Duodenal mucosa (tissue), 2 donors: ENCODE data around the gene RBM33.

Source experiments
- H3K27ac ChIP-seq: one replicate; pipeline ENCODE4 v1.7.0; 2013; ENCODE audit warnings: low read depth, low read length
- H3K27me3 ChIP-seq, 2 donors: one replicate each; pipeline ENCODE4 v1.7.0; 2013; ENCODE audit warnings: low read length in 2 of 2, control low read depth in 1 of 2; ENCODE audit not compliant: insufficient read depth in 2 of 2, control insufficient read depth in 1 of 2
- H3K36me3 ChIP-seq, 2 donors: one replicate each; pipeline ENCODE4 v1.7.0; 2013; ENCODE audit warnings: low read length in 2 of 2, control low read depth in 1 of 2; ENCODE audit not compliant: insufficient read depth in 2 of 2, control insufficient read depth in 1 of 2
- H3K4me1 ChIP-seq, 2 donors: one replicate each; pipeline ENCODE4 v1.7.0; 2013; ENCODE audit warnings: low read length in 2 of 2, control low read depth in 1 of 2; ENCODE audit not compliant: insufficient read depth in 2 of 2, control insufficient read depth in 1 of 2
- H3K4me3 ChIP-seq, 2 donors: one replicate each; pipeline ENCODE4 v1.7.0; 2013; ENCODE audit warnings: low read length in 2 of 2, low read depth in 1 of 2
- H3K9ac ChIP-seq, 2 donors: one replicate each; pipeline ENCODE4 v1.7.0; 2013; ENCODE audit warnings: low read length in 2 of 2, low read depth in 1 of 2
- H3K9me3 ChIP-seq, 2 donors: one replicate each; pipeline ENCODE4 v1.7.0; 2013; ENCODE audit warnings: low read length in 2 of 2, control low read depth in 1 of 2; ENCODE audit not compliant: control insufficient read depth in 1 of 2

RBM33 gene

DNA sequence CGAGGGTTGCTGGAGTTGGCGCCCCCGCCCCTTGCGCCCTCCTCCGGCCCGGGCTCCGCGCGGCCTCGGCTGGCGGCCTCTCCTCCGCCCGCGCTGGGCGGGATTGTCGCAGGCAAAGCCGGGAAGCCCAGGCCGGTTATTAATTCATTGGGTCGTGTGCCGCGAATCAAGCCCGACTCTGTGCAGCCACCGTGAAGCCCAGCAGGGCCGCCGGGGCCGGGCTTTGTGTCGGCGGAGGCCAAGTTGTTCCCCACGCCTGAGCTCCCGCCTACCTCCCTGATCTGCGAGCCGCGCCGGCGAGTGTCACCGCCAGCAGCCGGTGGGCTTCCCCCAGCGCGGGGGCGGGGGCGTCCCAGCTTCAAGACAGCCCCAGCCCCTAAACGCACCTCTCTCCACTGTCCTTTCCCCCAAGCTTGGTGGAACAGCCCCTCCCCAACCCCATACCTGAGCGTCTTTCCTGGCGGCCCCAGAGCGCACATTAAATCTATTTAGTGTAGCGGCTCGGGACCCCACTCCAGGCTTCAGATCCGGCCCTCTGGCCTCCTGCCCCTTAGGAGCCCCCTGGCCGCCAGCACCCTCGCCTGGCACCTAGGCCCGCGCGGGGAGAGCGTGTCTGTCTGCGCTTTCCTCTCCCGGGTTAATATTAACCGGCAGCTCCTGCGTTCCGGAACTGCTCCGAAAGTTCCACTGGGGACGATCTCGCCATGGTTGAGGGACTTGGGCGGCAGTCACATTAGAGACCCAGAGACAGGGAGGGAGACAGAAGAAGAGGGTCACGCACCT, 164.3 kb downstream of the RBM33 start:
- Histone ChIP-seq H3K4me3 (peak overlapping the region; percentile 68 to 73), H3K27ac (peak overlapping the region; percentile 51), H3K4me1 (peaks cover 24 to 34% of the 10 kb centered on the region in 2 donors), H3K9ac (peak overlapping the region; percentile 66 to 69), H3K36me3 (no peaks in the 10 kb centered on the region), H3K9me3 (no peaks in the 10 kb centered on the region), H3K27me3 (peaks cover 39 to 46% of the 10 kb centered on the region in 2 donors)

DNA sequence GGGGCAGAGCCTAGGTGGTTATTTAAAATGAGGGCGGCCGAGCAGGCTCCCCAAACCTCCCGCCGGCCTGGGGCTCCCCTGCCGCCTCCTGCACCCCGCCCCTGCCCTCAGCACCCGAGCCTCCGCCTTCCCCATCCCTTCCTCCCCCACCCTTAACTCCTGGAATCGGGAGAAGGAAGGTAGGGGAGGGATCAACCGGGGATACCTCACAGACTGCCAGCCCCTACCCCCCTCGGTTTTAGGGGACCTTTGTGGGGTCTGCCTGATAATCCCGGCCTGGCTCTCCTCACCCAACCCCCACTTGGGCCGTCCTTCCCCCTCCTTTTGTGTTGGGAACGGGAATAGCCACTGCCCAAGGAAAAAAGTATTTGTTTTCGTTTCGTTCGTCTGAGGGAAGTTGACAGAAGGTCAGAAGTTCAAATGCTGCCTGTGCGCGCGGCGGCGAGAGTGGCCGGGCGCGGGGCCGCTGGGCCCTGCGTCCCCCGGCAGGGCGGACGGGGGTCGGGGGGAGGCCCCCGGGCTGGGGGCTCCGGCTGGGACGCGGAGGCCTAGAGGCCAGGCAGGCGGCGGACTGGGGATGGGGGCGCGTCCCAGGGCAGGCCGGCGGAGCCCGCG, 165.0 kb downstream of the RBM33 start:
- Histone ChIP-seq H3K27ac (peak overlapping the region; percentile 62), H3K9ac (peak overlapping the region; percentile 12 to 20), H3K36me3 (no peaks in the 10 kb centered on the region), H3K9me3 (no peaks in the 10 kb centered on the region), H3K4me1 (peaks cover 24 to 34% of the 10 kb centered on the region in 2 donors), H3K4me3 (peak overlapping the region; percentile 68 to 73), H3K27me3 (peaks cover 45 to 49% of the 10 kb centered on the region in 2 donors)

DNA sequence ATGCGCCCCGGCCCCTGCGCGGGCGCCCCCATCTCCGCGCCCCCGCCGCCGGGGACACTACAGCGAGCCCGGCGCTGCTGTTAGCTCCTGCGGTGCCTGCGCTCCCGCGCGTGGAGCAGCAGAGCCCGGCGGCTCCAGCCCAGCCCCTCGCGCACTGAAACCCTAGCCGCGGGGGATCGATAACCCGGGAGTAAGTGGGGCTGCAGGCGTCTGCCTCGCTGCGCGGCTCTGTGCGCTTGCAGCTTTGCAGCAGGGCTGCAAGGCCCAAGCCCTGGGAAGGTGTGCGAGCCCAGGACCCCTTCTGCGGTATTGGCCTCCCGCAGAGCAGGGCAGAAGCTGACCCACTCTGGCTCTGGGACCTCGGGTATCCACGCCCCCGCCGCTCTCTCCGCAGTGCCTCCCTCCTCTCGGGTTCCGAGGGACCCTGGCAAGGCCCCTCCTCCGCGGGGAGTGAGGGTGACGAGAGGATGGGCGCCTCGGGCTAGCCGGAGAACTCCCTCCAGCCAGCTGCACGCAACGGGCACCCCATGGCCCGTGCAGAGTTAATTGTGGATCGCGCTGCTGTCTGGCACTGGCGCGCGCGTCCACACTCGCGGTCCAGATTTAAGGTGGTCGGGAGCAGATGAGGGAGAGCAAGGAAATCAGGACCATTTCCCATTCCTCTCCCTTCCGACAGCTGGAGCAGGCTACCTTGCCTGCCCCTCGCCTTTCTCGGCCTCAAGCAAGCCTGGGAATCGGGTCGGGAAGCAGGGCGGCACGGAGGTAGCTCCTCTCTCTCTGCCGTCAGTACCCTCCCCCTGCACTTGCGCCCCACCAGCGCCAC, 165.7 kb downstream of the RBM33 start:
- no peak overlapping the region for H3K27ac ChIP-seq
- H3K9me3 ChIP-seq, result no peaks in the 10 kb centered on the region
- peaks cover 24 to 34% of the 10 kb centered on the region in 2 donors for H3K4me1 ChIP-seq
- peak overlapping the region; percentile 40 to 43 for H3K4me3 ChIP-seq
- no peaks in the 10 kb centered on the region for H3K36me3 ChIP-seq
- peaks cover 45 to 49% of the 10 kb centered on the region in 2 donors for H3K27me3 ChIP-seq
- no peak overlapping the region for H3K9ac ChIP-seq

DNA sequence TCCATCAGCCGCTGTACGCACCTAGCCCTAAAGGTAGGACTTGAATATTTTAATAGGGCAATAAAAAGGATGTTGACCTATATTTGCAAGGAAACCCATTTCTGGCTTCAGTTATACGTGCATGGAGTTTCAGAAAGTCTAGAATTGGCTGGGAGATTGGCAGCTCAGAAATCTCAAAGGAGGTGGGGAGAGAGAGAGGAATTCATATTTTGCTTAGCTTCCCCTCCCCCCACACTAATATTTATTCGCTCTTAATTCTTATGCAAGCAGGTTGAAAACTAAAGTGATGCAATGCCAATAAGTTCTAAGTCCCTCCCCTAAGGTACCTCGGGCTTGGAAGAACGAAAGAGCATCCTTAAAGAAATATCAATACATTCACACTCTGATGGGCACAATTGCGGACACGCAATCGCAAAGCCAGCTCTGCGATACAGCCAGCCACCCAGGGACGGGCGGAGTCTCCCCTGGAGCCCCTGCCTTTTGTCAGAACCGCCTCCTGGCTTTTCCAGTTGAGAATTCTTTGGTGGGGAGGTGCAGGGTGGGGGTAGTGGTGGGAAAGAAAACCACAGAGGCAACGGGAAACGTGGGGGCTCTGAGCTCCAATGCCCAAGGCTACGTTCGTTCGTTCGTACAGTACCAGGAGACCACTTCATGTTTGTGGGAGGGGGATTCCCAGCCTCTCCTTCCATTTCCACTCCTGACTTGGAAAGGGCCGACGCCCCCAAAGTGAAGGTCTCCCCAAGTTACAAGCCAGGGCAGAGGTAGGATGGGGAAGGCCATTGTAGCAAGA, 166.5 kb downstream of the RBM33 start:
- H3K9ac ChIP-seq, result no peak overlapping the region
- H3K27me3 ChIP-seq, result peaks cover 45 to 46% of the 10 kb centered on the region in 2 donors
- peaks cover 24 to 26% of the 10 kb centered on the region in 2 donors for H3K4me1 ChIP-seq
- no peaks in the 10 kb centered on the region for H3K9me3 ChIP-seq
- no peak overlapping the region for H3K27ac ChIP-seq
- peak overlapping the region; percentile 36 to 40 for H3K4me3 ChIP-seq
- H3K36me3 ChIP-seq, result no peaks in the 10 kb centered on the region

DNA sequence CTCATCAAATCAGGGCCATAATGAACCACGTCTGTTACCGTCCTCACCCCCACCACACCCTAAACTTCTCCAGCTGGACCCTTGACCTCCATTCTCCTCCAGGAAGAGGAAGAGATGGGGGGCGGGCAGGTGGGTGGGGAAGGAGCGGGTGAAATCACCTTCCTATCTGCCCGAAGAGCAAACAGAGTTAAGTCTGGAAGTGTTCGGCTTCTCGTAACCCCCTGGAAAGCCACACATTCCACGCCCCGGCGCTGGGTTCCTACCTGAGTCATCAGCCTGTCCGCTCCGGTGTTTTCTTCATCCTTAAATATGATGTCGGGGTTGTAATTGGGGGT, 167.1 kb downstream of the RBM33 start:
- Histone ChIP-seq H3K27me3 (peaks cover 42 to 45% of the 10 kb centered on the region in 2 donors), H3K9ac (no peak overlapping the region), H3K4me3 (peak overlapping the region; percentile 36 to 40)

DNA sequence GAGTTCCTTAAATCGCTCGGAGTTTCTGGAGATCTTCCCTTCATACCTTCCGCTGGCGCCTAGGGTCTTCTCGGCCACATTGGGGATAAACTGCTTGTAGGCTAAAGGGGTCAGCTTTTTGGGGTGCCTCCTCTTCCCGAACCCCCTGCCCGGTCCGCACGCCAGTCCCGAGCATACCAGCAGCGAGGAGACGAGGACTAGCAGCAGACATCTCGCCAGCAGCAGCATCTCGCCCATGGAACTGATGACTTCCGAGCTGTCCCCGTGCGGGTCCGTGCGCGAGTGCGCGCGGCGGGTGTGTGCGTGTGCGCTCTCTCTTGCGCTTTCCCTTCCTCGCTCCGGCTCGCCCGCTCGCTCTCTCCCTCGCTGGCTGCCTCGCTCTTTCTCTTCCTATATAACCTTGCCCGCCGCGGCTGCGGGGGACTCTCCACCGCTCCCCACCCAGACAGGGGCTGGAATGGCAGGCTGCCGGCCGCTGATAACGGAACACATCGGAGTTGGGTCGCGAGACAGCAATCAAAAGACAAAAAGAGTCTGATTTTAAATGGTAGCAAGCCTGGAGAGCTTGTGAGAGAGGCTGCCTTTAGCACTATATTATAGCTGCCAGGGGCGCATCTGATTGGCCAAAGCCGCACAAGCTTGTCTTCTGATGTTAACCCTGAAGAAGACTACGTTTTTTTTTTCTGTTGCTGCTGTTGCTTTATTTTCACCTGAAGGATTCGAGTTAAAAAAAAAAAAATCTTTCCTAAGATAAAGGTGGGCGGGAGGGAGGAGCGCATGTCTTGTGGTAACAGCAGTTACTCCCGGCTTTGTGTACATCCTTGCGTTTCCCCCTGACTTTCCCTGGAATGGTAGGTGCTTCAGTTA, 167.7 kb downstream of the RBM33 start, which contains the start of gene SHH:
SHH (minus strand) TSS at position 569 of the 867 bp plus-strand sequence; CDS start at position 228, 341 bp downstream.
- Histone ChIP-seq H3K4me3 (peak within 1 kb of the TSS; percentile 36 to 40), H3K27me3 (peaks cover 42 to 45% of the 10 kb centered on the region in 2 donors), H3K4me1 (peaks cover 24% of the 10 kb centered on the region in 2 donors)

More for the DNA sequence above, 167.1 kb downstream of the RBM33 start:
- Histone ChIP-seq H3K27ac (no peak overlapping the region), H3K4me1 (peaks cover 24% of the 10 kb centered on the region in 2 donors), H3K9me3 (no peaks in the 10 kb centered on the region), H3K36me3 (no peaks in the 10 kb centered on the region)

DNA sequence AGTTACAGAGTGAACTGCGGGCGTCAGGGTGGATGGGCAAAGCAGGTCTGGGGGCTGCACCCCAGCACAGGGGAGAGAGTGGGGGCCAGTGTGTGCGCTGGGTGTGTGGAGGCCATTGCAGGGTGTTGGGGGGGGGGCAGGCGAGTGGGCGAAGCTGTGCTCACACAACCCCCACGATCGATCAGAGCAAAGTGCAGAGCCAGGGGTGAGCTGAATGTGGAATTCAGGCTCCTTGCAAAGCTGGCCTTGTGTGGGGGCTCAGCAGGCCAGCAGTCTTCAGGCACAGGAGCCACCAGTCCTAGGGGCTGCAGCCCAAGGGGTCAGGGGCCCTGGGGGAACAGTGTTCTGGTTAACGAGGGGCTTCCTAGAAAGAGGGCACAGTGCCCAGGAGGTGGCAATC, 168.7 kb downstream of the RBM33 start:
- Histone ChIP-seq H3K9me3 (no peaks in the 10 kb centered on the region), H3K9ac (no peak overlapping the region), H3K4me1 (peaks cover 17 to 18% of the 10 kb centered on the region in 2 donors), H3K27me3 (peaks cover 42 to 45% of the 10 kb centered on the region in 2 donors), H3K27ac (no peak overlapping the region), H3K4me3 (no peak overlapping the region), H3K36me3 (no peaks in the 10 kb centered on the region)

More for the DNA sequence above, 167.7 kb downstream of the RBM33 start, which contains the start of gene SHH:
- no peak within 1 kb of the TSS for H3K27ac ChIP-seq
- H3K9me3 ChIP-seq, result no peaks in the 10 kb centered on the region
- H3K9ac ChIP-seq, result no peak within 1 kb of the TSS
- no peaks in the 10 kb centered on the region for H3K36me3 ChIP-seq

DNA sequence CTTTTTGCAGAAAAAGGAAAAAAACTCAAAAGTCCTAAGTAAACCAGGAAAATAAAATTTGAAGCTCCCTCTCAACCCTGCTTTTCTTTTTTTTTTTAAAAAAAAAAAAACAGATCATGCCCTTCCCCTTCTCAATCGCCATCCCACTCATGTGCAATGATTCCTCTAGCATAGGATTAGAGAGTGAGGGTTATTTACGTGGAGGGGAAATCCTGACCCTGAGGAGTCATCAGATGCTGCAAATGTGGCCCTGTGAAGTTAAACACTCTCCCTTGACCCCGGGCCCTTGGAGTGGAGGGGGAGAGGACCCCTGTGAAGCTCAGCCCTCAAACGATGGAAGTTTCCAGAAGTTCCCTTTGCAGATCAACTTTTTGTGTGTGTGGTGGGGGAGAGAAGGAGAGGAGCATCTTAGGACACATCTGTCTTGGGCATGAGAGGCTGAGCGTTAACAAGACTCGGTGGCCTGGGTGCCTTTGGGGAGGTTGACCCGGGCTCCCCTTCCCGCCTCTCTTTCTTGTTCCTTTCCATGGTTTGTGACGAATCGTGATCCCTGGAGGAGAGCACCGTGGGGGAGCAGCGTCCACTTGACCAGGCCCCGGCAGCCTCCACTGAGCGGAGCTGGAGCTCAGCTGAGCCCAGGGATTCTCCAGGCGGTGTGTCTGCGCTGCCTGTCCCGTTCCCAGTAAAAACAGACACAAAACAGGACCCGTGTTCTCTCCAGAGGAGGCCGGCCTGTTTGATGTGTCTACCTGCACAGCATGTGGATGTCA, 169.3 kb downstream of the RBM33 start:
- Histone ChIP-seq H3K27me3 (peaks cover 42 to 45% of the 10 kb centered on the region in 2 donors), H3K4me1 (peaks cover 17 to 18% of the 10 kb centered on the region in 2 donors)

More for the DNA sequence above, 169.3 kb downstream of the RBM33 start:
- Histone ChIP-seq H3K9me3 (no peaks in the 10 kb centered on the region), H3K36me3 (no peaks in the 10 kb centered on the region), H3K4me3 (no peak overlapping the region), H3K9ac (no peak overlapping the region), H3K27ac (no peak overlapping the region)
